Measurements from ENCODE around the gene SH2D6.

DNA sequence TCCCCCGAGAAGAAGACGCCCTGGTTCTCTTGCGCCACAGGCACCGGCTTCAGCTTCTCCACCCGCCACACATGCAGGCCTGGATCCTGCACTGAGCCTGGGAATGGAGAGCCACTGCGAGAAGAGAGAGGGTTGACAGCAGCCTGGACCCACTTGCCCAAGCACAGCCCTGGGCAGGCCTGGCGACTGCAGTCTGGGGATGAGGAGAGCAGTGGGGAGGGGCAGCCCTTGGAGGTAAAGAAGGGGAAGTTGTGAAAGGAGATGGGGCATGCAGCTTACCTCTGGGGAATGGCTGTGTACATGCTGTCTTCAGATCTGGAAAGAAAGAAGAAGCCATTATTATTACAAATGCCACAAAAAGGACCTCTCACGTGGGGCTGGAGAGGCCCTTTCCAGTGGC lies 16.7 kb upstream of the SH2D6 start:
- TF ChIP-seq, protein P1, sequence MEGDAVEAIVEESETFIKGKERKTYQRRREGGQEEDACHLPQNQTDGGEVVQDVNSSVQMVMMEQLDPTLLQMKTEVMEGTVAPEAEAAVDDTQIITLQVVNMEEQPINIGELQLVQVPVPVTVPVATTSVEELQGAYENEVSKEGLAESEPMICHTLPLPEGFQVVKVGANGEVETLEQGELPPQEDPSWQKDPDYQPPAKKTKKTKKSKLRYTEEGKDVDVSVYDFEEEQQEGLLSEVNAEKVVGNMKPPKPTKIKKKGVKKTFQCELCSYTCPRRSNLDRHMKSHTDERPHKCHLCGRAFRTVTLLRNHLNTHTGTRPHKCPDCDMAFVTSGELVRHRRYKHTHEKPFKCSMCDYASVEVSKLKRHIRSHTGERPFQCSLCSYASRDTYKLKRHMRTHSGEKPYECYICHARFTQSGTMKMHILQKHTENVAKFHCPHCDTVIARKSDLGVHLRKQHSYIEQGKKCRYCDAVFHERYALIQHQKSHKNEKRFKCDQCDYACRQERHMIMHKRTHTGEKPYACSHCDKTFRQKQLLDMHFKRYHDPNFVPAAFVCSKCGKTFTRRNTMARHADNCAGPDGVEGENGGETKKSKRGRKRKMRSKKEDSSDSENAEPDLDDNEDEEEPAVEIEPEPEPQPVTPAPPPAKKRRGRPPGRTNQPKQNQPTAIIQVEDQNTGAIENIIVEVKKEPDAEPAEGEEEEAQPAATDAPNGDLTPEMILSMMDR (IDR thresholded peaks at IDR 0.05) = no peak
- TF ChIP-seq POLR2A (IDR thresholded peaks at IDR 0.05) = no peak
- TF ChIP-seq EP300 (IDR thresholded peaks at IDR 0.05; ENCODE audit: low read depth) = no peak
- TF ChIP-seq POLR2AphosphoS5 (IDR thresholded peaks at IDR 0.05) = no peak
